22Rv1 (cell line): ENCODE results near the gene GOSR1.

ENCODE experiments used
- ZFX ChIP-seq: fragments of 450-650 bp; IDR thresholded peaks from 2 replicates; pipeline ENCODE4 v1.6.1; 2017; ENCODE audit warnings: antibody characterized with exemption, borderline replicate concordance
- TF ChIP-seq, protein P1 (sequence below): fragments of 450-650 bp; IDR thresholded peaks from 2 replicates; pipeline ENCODE4 v1.5.1; 2017; ENCODE audit warnings: mild to moderate bottlenecking

DNA sequence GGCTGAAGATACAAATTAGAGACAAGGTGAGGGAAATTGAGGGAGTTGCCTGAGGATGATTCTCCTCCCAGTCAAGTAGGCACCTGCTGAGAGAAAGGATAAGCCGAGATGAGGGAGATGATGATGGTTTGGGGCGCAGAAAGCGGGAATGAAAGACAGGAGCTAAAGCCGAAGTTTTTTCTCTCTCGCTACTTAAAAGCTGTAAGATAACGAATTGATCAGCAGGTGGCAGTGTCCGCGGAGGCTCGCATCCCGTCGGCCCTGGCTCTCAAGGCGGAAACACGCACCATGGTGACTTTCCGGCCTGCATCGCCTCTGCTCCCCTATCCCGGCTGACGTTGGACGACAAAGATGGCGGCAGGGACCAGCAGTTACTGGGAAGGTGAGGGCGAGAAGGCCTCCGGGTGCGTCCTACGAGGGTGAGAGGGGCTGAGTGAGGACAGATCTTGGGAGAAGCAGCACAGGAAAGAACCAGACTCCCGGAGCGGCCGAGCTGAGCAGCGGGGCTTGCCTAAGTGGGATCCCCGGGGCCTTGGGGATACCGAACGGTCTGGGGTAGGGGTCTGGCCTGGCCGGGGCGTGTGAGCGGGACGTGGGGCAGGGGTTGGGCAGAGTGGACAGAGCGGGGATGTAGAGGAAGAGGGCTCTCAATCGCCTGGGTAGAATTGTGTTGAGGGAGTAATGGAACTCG is at the start of gene GOSR1:
- TF ChIP-seq, protein P1, sequence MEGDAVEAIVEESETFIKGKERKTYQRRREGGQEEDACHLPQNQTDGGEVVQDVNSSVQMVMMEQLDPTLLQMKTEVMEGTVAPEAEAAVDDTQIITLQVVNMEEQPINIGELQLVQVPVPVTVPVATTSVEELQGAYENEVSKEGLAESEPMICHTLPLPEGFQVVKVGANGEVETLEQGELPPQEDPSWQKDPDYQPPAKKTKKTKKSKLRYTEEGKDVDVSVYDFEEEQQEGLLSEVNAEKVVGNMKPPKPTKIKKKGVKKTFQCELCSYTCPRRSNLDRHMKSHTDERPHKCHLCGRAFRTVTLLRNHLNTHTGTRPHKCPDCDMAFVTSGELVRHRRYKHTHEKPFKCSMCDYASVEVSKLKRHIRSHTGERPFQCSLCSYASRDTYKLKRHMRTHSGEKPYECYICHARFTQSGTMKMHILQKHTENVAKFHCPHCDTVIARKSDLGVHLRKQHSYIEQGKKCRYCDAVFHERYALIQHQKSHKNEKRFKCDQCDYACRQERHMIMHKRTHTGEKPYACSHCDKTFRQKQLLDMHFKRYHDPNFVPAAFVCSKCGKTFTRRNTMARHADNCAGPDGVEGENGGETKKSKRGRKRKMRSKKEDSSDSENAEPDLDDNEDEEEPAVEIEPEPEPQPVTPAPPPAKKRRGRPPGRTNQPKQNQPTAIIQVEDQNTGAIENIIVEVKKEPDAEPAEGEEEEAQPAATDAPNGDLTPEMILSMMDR = peak; percentile 92
- TF ChIP-seq ZFX = no peak
